Neural progenitor cell (in vitro differentiated cells): ENCODE data around the gene FHL2. TPM values are rescaled to one million over a fixed set of nuclear protein-coding genes. Genes with fewer than 3 reads are reported as not detected.

Experiments used
- DNase-seq: peaks from one replicate; pipeline ENCODE4 v3.0.0-alpha.2; 2016; ENCODE audit warnings: low spot score
- H2AFZ ChIP-seq: fragments of 200-600 bp; sonication (generic); replicated peaks from 2 replicates; pipeline ENCODE4 v1.6.1; 2016; ENCODE audit warnings: antibody characterized with exemption
- H3F3A ChIP-seq: fragments of 200-600 bp; sonication (generic); 2 replicates; pipeline ENCODE4 v1.6.1; 2016; ENCODE audit warnings: antibody characterized with exemption, low read depth
- H3K27ac ChIP-seq: fragments of 200-600 bp; sonication (generic); 2 replicates; pipeline ENCODE4 v1.5.1; 2016; ENCODE audit warnings: mild to moderate bottlenecking
- H3K27me3 ChIP-seq: fragments of 200-600 bp; sonication (generic); 2 replicates; pipeline ENCODE4 v1.6.1; 2016; ENCODE audit warnings: mild to moderate bottlenecking, moderate library complexity
- H3K36me3 ChIP-seq: fragments of 200-600 bp; sonication (generic); 2 replicates; pipeline ENCODE4 v1.5.1; 2016
- H3K4me1 ChIP-seq: fragments of 200-600 bp; sonication (generic); 2 replicates; pipeline ENCODE4 v1.6.1; 2016; ENCODE audit warnings: mixed run types
- H3K4me2 ChIP-seq: fragments of 200-600 bp; sonication (generic); 2 replicates; pipeline ENCODE4 v1.6.1; 2016
- H3K4me3 ChIP-seq: fragments of 200-600 bp; sonication (generic); 2 replicates; pipeline ENCODE4 v1.5.1; 2016
- H3K79me2 ChIP-seq: fragments of 200-600 bp; sonication (generic); 2 replicates; pipeline ENCODE4 v1.6.1; 2016; ENCODE audit warnings: low read depth
- H3K9ac ChIP-seq: fragments of 200-600 bp; sonication (generic); 2 replicates; pipeline ENCODE4 v1.6.1; 2016
- H3K9me3 ChIP-seq: fragments of 200-600 bp; sonication (generic); 2 replicates; pipeline ENCODE4 v1.5.1; 2016; ENCODE audit warnings: low read depth
- H4K20me1 ChIP-seq: fragments of 200-600 bp; sonication (generic); 2 replicates; pipeline ENCODE4 v1.6.1; 2016; ENCODE audit warnings: low read depth
- H3K27ac Mint-ChIP-seq: 3 replicates; pipeline ENCODE4 v1.8.0; 2021; ENCODE audit warnings: mixed read lengths
- H3K27me3 Mint-ChIP-seq: 2 replicates; pipeline ENCODE4 v1.8.0; 2022; ENCODE audit warnings: low read depth, mild to moderate bottlenecking, inconsistent platforms, moderate library complexity, mixed read lengths; ENCODE audit not compliant: insufficient read depth
- H3K36me3 Mint-ChIP-seq: 3 replicates; pipeline ENCODE4 v1.8.0; 2021; ENCODE audit warnings: mixed read lengths
- H3K4me1 Mint-ChIP-seq: 3 replicates; pipeline ENCODE4 v1.8.0; 2021; ENCODE audit warnings: mixed read lengths
- H3K4me3 Mint-ChIP-seq: 3 replicates; pipeline ENCODE4 v1.8.0; 2021; ENCODE audit warnings: mild to moderate bottlenecking, moderate library complexity, mixed read lengths
- H3K9me3 Mint-ChIP-seq: 3 replicates; pipeline ENCODE4 v1.8.0; 2020; ENCODE audit warnings: mixed read lengths
- CTCF ChIP-seq: fragments of 200-600 bp; sonication (generic); IDR thresholded peaks from 2 replicates; pipeline ENCODE4 v1.5.1; 2017; ENCODE audit warnings: antibody characterized with exemption, mild to moderate bottlenecking
- EZH2 ChIP-seq: fragments of 200-600 bp; sonication (generic); IDR thresholded peaks from 2 replicates; pipeline ENCODE4 v1.6.1; 2017; ENCODE audit warnings: antibody characterized with exemption, mild to moderate bottlenecking, moderate library complexity
- EZH2phosphoT487 ChIP-seq: fragments of 200-600 bp; sonication (generic); IDR thresholded peaks from 2 replicates; pipeline ENCODE4 v1.6.1; 2017; ENCODE audit warnings: antibody characterized with exemption
- total RNA-seq: library from RNA; depleted of rRNA; stranded (reverse); fragments of >200 nt; gene quantifications from 2 replicates; pipeline ENCODE4 v1.2.3, GENCODE V29; 2015; ENCODE audit warnings: low replicate concordance

The FHL2 gene
- total RNA-seq, 1 donor from 2014 or later, result 17.8 TPM

- Histone ChIP-seq H2AFZ (no peak overlapping the region), H3K27me3 (no peaks in the 10 kb centered on the region), H4K20me1 (no peaks in the 10 kb centered on the region), H3K4me2 (no peak overlapping the region), H3F3A (no peaks in the 10 kb centered on the region), H3K4me3 (no peak overlapping the region), H3K79me2 (no peaks in the 10 kb centered on the region), H3K9me3 (no peaks in the 10 kb centered on the region), H3K36me3 (no peaks in the 10 kb centered on the region), H3K9ac (no peak overlapping the region), H3K27ac (no peak overlapping the region), H3K4me1 (no peaks in the 10 kb centered on the region)
- no peak for DNase-seq
- H3K27me3 Mint-ChIP-seq, result peaks cover 2% of the 10 kb centered on the region
- no peaks in the 10 kb centered on the region for H3K9me3 Mint-ChIP-seq
- TF ChIP-seq EZH2phosphoT487 (no peak), EZH2 (no peak), CTCF (no peak)
- H3K4me1 Mint-ChIP-seq, result peaks cover under 1% of the 10 kb centered on the region
- H3K36me3 Mint-ChIP-seq, result peaks cover 22% of the 10 kb centered on the region
- H3K4me3 Mint-ChIP-seq, result no peak overlapping the region
- no peak overlapping the region for H3K27ac Mint-ChIP-seq
These were observed 34.3 kb downstream of the FHL2 start for GRCh38 chr2:105364436-105365139.

GRCh38 chr2:105362862-105363591 lies 35.8 kb downstream of the FHL2 start:
- no peaks in the 10 kb centered on the region for H3K36me3 ChIP-seq
- TF ChIP-seq EZH2phosphoT487, result no peak
- TF ChIP-seq EZH2, result no peak
- no peak for TF ChIP-seq CTCF
- H3K4me2 ChIP-seq, result no peak overlapping the region
- no peaks in the 10 kb centered on the region for H3K9me3 ChIP-seq
- no peak overlapping the region for H2AFZ ChIP-seq
- Mint-ChIP-seq H3K9me3 (no peaks in the 10 kb centered on the region), H3K36me3 (peaks cover 24% of the 10 kb centered on the region), H3K27me3 (peaks cover 2% of the 10 kb centered on the region), H3K4me1 (no peaks in the 10 kb centered on the region), H3K4me3 (no peak overlapping the region), H3K27ac (no peak overlapping the region)
- DNase-seq, result no peak
- no peaks in the 10 kb centered on the region for H3K79me2 ChIP-seq
- no peaks in the 10 kb centered on the region for H3F3A ChIP-seq
- no peak overlapping the region for H3K4me3 ChIP-seq
- no peaks in the 10 kb centered on the region for H4K20me1 ChIP-seq
- H3K4me1 ChIP-seq, result no peaks in the 10 kb centered on the region
- no peaks in the 10 kb centered on the region for H3K27me3 ChIP-seq
- H3K27ac ChIP-seq, result no peak overlapping the region
- H3K9ac ChIP-seq, result no peak overlapping the region

- Histone ChIP-seq H3K79me2 (no peaks in the 10 kb centered on the region), H3K4me1 (no peaks in the 10 kb centered on the region), H3K4me2 (no peak overlapping the region), H3F3A (no peaks in the 10 kb centered on the region), H3K9me3 (no peaks in the 10 kb centered on the region), H3K27ac (no peak overlapping the region), H3K36me3 (no peaks in the 10 kb centered on the region), H3K27me3 (no peaks in the 10 kb centered on the region), H2AFZ (no peak overlapping the region), H4K20me1 (no peaks in the 10 kb centered on the region), H3K9ac (no peak overlapping the region), H3K4me3 (no peak overlapping the region)
- Mint-ChIP-seq H3K4me1 (no peaks in the 10 kb centered on the region), H3K27ac (no peak overlapping the region), H3K27me3 (peaks cover 2% of the 10 kb centered on the region), H3K9me3 (peaks cover 3% of the 10 kb centered on the region), H3K36me3 (peaks cover 30% of the 10 kb centered on the region), H3K4me3 (no peak overlapping the region)
- TF ChIP-seq EZH2phosphoT487 (no peak), CTCF (no peak), EZH2 (no peak)
- no peak for DNase-seq
These were observed 37.6 kb downstream of the FHL2 start for GRCh38 chr2:105361102-105361889.
